HG03520 (cell line): Measurements from ENCODE around the gene PRDM16.

Experiments
- ATAC-seq: cut with Tn5 transposase; IDR thresholded peaks from one replicate; pipeline ENCODE4 v1.9.1; 2021; ENCODE audit warnings: mild to moderate bottlenecking, moderate library complexity; ENCODE audit not compliant: unreplicated experiment

Gene PRDM16

DNA sequence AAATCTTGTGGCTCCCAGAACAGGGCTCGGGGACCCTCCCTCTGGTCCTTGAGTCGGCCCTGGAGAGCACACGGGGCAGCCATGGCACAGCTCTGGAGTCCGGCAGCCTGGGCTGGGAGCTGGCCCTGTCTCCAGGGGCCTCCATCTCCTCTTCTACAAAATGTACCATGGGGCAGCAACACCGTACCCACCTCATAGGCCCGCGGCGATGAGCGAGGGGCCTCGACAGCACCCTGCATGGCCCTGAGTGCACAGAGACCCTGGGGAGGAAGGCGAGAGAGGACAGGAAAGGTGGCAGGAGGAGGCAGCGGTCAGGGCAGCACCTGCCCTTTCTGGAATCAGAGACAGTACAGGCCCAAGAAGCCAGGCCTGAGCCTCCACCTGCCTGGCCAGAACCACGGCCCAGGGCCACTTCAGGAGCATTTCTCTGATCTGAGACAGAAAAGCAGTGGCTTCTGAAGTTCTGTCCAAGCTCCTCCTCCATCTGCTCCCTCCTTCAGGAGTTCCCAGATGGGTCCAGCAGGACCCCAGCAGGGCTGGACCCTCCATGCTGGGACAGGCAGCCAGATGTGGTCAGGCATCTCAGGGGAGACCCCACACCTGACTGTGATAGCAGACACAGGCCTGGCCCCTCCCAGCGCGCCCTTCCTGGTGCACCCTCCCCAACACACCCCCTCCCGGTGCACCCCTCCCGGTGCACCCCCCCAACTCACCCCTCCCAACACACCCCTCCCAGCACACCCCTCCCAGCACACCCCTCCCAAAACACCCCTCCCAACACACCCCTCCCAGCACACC, 309.6 kb downstream of the PRDM16 start:
- no peak for ATAC-seq

DNA sequence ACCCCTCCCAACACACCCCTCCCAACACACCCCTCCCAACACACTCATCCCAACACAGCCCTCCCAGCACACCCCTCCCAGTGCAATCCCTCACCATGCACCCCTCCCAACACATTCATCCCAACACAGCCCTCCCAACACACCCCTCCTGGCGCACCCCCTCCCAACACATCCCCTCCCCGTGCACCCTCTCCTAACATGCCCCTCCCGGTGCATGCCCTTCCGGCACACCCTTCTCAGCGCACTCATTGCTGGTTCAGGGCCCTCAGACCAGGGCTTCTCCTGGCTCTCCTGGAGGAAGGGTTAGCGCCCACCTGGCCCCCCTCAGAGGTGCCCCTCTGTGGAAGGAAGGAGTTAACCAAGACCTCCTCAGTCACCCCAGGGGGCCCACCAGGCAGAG, 310.9 kb downstream of the PRDM16 start:
- ATAC-seq, result no peak

DNA sequence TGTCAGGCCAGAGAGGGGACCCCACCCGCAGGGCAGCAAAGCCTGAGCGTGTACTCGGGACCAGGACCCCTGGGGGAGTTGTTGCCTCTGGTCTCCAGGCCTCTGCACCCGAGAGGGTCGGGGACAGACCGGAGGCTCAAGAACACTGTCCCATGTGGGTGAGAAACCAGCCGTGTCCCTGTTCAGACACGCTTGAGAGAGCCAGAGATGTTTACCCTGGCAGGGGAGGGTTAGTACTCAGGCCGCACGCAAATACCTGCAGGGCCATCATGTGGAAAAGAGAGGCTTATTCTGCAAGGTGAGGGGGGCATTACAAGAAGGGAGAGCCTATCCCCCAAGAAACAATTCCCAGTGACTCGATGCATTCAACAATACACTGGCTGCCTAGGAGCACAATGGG, 311.5 kb downstream of the PRDM16 start:
- no peak for ATAC-seq

DNA sequence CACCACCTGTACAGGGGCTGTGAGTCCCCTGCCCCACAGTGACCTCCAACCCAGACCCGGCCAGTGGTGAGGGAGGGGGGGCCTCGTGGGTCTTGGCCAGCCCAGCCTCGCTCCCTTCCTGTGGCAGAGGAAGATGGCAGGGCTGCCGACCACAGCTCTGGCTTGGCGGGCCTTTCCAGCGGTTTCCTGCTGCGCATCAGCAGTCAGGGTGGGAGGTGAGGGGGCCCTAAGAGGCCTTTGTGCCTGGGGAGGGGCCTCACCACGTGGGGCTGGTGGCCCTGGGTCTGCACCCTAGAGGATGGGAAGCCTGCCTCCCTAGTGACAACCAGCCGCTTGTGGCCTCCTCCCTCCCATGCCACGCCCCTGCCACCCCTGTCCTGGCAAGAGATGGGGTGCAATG, 312.9 kb downstream of the PRDM16 start:
- no peak for ATAC-seq

DNA sequence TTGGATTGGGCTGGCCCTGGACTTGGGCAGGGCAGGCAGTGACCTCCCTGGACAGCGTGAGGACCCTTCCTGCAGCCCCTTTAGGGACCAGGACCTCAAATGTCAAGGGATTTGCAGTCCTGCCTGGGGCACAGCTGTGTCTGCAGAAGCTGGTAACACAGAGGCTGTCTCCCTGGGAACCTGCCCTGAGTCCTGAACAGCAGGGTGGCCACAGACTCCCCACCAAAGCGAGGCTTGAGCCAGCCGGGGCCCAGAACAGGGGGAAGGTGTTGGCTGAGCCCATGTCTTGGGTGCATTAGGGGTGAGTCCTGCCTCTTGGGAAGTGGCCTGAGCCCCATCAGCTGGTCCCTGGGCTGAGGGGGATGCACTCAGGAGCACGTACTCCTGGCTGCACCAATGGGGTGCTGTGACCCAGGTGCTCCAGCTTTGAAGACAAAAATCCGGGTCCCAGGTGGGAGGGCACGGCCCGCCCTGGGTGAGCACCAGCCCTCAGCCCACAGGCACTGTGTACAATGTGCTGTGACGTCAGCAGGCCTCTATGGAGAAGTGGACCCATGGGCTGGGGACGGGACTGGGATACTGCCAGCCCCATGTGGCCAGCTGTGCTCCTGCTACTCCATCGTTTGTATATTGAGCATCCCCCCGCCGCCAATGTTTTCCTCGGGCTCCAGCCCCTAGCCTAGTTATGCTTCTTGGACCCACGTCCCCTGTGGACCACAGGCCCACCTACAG, 313.5 kb downstream of the PRDM16 start:
- ATAC-seq, result no peak

DNA sequence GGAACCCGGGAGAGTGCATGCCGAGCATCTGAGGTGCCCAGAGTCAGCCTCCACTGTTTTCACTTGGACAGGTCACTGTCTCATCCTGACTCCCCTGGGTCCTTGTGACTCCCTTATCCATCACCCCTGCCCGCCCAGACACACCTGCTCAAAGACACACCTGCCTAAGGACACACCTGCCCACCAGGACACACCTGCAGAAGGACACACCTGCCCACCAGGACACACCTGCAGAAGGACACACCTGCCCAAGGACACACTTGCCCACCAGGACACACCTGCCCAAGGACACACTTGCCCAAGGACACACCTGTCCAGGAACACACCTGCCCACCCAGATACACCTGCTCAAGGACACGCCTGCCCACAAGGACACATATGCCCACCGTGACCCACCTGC, 314.7 kb downstream of the PRDM16 start:
- no peak for ATAC-seq

DNA sequence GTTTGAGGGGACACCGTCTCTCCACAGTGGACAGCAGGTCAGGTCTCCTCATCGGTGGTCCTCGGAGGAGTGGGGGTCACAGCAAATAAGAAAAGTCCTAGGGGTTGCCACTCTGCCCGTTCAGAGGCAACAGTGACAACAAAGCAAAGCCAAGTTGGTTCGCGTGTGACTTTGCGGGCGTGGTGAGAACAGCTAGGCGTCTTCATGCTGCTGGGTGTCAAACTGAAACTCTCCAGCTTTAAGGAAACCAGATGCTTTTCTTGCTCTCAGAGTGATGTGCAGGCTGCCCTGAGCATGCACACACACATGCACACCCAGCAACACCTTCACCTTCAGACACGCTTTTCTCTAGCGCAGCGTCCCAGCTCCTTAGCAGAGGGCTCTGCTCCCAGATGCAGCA, 315.4 kb downstream of the PRDM16 start:
- no peak for ATAC-seq

DNA sequence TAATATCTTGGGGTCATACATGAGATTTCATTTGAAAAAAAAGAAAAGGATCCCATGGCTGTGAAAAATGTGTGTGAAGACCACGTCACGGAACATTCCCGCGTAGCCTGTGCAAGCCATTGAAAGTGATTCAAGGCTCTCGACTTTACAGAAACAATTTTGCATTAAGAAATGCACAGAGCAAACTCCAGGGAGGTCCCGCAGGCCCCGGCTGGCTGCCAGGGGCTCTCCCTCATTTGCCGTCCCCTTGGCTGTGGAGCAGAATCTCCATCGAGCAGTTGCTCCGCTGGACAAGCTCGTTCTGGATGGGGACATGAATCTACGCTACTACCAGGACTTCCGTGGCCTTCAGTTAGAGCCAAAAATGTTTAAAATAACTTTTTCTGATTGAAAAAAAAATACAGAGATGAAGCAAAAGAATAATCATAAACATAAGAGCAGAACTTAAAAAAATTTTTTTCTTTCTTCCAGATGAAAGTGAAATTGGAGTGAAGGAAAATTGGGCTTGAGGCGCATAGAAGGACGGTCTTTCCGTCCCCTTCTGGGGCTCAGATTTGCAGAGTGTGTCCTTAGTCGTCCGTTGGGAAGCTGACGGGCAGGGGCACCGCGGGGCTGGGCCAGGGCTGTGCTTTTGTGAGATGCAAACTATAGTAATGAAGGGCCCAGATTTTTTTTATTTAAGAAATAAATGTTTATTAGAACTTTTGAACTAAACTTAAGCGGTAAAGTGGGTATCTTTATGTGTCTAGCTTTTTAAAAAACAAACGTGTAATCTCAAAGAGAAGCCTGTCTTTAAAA, 317.4 kb downstream of the PRDM16 start:
- no peak for ATAC-seq

DNA sequence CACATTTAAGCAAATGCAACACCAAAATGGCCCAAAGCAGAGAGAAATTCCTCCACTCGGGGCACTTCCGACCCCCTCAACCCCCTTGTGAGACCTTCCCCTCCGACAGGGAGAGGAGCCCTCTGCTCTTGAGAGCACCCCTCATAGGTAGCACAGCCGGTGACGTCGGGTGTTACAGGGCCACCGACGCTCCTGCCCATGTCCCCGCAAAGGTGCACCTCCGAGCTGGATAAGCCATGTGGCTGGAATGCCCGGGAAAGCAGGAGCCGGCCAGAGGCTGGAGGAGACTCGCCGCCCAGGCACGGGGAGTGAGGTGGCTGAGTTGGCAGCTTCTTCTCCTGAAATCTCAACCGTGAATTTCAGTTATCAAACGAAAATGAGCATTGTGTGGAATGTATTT, 318.4 kb downstream of the PRDM16 start:
- no peak for ATAC-seq

DNA sequence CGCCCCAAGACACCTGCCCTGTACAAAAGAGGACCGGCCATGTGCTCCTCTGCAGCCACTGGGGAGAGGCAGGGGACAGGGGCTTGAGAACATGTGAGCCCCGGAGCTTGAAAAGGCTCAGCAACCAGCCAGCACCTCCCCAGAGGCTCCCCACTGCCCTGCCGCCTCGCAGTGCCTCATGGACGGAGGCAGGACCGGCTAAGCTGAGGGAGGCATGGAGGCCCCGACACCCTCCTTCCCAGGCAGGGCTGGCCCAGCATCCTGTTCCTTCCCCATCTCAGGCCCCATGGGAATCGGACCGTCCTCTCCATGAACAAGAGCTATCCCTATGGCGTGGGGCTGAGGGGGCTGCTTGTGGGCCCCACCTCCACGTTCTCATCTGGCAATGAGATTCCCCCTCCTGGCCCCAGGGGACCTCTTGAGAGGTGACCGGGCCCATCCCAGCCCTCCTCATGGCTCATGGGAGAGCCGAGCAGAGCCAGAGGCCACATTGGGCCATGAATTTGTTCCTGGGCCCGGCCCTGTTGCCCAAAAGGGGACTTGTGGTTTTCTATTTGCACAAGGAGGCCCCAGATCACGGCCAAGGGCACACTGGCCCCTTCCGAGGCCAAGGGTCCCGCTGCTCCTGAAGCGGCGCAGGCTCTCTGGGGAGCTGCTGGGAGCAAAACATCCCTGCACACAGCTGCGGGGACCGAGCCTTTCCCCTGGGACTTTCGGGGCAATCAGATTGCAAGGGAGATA, 320.3 kb downstream of the PRDM16 start:
- no peak for ATAC-seq

DNA sequence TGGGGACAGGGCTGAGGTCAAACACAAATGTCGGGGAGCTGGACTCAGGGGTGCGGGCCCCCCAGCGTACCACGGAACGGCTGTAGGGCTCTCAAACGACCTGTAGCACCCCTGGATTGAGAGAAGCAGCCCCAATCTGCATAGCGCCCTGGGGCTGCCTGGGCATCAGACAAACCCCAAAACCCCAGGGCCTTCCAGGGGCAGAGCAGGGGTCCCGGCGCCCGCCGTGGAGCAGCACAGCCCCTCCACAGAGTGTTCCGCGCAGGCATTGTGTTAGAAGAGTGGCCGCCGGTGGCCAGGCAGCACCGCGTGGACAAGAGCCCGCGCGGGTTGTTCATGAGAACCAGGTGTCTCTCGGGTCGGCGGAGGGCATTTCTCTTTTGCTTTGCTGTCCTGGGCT, 321.3 kb downstream of the PRDM16 start:
- ATAC-seq, result no peak

DNA sequence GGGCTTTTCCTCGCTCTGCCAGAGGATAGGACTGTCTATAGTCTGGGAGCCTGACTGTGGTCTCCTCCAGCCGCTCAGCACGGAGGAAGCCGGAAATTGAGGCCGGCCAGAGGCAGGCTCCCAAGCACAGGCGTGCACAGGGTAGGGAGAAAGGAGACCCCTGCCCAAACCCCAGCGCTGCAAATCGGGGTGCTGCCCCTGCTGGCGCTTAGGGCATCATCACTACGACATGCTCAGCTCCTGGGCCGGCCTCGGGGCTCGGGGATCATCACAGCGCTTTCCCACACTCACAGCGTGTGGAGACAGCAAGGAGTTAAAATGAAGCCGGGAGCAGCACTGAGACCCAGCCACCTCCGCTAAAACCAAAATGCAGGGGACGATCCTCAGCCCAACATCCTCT, 322.7 kb downstream of the PRDM16 start:
- no peak for ATAC-seq

DNA sequence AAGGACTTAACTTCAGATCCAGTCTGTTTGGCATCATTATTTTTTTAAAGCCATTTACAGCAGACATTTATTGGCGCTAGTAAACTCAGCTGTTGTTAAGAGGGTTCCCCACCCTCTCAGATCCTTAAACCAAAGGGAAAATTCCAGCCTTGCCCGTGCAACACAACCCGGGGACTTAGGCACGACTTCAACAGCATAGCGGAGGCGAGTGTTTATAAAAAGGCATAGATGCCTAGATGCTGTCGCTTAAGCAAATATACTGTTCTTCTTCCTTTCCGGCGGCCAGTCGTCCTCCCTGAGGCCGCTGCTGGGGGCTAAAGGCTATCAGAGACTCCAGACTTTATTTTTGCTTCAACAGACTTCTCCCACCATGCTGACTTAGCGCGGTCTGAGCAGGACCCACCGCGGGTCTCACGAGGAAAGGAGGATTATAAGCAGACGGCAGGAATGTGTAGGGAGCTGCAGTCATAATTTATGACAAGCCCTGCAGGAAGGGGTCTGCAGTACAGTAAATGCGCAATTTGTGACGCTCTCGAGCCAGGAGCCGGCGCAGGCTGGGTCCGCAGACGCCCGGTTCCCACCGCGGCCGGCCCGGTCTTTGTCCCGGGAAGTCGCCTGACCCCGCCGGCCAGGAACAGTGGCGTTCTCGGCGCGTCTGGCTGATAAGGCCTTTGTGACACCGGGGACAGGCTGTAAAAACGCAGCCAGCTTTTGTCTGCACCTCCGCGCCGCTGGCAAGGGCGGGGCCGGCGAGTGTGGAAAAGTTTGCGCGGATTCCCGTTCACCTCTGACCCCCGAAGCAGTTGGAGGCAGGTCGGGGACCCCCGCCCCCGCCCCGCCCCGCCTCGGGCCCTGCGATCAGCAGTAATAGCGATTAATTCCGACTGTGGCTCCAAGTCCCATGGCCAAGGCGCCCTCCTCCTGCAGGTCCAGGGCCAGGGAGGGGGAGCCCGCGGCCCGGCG, 324.3 kb downstream of the PRDM16 start:
- ATAC-seq, result no peak

DNA sequence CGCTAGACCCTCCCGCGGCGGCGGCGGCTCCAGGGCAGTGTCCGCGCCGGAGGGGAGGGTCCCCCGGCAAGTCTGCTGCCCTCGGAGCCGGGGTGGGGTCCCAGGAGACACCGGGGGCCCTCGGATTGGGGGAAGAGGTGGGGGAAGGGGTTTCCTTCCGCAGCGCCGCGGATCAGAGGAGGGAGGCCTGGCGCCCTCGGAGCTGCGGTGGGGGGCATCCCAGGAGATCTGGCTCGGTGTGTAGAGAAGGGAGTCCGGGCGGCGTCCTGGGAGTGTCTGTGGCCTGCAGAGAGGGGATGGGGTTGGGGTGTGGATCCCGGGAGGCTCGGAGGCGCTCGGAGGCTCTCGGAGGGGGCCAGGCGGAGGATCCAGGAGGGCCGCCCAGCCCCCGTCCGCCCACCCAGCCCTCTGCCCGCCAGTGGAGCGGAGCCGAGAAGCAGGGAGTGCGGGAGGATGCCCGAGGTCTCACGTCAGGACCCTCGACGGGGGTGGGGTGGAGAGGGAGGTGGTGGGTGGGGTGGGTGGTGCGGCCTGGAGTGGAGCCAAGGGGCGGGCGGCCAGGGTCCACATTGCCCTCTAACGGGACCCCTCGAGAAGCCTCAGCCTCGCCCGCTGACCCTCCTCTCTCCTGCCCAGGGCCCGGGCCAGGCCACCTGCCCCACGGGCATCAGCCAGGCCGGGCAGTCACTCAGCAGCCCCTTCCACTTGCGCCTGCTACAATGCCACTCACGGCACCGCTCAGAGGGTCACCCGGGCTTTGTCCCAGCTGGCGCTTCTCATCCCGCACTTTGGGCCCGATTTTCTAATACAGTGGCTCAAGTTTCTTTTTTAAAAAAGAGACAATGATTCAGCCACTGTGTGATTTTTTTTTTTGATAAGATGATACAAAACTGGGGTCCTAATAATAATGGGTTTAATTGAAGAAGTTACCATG, 325.3 kb downstream of the PRDM16 start:
- no peak for ATAC-seq

DNA sequence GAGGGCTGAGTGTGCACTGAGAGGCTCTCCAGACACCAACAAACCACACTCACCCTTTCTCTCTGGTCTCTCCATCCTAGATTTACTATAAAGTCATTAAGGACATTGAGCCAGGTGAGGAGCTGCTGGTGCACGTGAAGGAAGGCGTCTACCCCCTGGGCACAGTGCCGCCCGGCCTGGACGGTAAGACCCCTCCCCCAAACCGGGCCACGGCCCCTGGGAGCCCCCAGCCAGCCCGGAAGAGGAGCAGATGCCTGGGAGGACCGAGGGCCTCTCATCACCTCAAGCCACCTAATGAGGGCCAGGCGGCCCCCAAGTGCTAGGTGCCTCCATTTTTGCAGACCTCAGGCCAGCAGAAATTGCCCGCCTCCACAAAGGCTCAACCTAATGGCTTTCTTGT, 327.4 kb downstream of the PRDM16 start:
- no peak for ATAC-seq

DNA sequence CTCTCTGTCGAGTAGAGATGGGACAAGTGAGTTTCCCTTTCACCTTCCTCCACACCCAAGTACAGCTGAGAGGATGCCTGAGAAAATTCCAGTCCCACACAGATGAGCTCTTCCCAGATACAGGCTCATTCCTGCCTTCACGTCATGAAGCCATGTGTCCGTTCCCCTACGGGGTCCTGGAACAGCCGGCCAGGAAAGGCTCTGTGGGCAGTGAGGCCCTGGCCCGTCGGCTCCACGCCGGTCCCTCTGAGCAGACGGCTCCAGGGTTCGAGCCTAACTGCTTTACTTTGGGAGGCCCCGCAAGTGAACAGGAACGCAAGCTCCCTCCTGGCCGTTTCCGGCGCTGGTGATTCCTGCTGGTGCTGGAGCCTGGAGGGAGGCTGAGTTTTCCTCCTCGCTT, 328.3 kb downstream of the PRDM16 start:
- ATAC-seq, result no peak

DNA sequence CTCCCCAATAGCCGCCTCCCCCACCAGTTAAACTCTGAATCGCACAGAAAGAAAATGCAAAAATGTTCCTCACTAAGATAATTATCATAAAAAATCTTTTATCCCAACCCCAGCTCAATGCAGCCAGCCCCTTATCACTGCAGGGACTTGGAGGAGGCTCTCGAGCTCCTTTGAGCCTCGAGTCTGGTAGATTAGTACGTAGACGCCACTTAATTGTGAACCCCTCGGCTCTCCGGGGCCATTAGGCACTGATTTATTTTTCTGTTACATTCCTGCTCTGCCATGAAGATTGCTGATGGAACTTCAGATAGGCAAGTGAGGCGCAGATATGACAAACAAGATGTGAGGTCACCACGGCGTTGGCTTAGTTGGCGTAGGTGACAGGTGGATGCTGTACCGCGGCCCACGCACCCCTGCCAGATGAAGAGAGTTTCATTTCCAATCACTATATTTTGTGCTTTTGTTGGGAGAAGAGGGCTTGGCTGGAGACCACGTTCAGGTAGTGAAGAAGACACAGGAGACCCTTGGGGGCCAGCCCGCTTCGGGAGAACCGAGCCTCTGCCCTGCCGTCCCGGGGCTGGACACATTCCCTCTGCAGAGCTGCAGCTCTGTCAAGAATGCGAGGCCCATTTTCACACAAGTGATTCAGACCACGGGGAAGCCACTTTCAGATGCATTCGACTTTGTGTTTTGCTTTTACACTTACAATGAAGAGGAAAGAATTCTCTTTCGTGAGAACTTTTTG, 329.6 kb downstream of the PRDM16 start:
- no peak for ATAC-seq

DNA sequence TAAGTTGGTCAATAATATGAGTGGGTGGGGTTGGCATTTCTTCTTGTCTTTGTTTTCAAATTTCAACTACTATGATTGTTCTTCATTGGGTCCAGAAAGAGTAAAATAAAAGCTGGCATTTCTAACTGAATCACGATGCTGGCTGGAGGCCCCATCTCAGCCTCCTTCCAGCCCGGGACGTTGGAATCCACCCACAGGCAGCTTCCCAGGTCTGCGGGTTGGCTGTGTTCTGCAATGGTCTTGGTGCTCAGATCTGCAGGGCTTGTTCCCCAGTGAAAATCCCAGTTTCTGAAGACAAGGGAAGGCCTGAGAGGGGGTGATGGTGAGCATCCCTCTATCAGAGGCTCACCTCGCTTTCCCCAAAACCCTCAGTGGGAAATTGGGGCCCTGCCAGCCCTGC, 330.7 kb downstream of the PRDM16 start:
- ATAC-seq, result no peak
